ENCODE results near the gene CRYAA.

DNA sequence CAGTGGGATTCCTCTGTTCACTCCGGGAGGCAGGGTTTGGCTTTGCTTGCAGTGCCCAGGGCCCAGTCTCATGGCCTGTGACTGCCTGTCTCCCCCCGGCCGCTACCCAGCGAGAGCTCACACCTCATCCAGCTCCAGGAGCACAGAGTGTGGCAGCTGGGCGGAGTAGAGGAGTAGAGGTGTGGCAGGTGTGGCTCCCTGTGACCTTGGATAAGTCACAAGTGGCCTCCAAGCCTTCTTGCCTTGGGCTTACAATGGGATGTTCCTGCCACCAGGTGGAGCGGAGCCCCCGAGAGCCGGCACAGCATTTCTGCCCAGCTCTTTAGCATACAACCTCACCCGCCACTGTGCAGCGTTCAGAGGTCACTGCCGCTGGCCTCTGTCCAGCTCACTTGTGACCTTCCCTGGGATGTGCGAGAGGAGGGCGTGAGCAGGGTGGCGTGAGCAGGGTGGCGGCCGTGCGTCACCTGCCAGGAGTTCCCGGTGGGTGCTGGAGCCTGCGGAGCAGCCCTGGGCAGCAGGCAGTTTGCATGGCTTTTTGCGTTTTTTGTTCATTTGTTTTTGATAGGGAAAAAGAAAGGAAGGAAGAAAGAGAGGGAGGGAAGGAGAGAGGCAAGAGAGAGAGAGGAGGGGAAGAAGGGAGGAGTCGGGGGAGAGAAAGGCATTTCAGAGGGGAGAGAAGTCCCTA is 42.4 kb downstream of the CRYAA start:
- TF ChIP-seq, protein P1, sequence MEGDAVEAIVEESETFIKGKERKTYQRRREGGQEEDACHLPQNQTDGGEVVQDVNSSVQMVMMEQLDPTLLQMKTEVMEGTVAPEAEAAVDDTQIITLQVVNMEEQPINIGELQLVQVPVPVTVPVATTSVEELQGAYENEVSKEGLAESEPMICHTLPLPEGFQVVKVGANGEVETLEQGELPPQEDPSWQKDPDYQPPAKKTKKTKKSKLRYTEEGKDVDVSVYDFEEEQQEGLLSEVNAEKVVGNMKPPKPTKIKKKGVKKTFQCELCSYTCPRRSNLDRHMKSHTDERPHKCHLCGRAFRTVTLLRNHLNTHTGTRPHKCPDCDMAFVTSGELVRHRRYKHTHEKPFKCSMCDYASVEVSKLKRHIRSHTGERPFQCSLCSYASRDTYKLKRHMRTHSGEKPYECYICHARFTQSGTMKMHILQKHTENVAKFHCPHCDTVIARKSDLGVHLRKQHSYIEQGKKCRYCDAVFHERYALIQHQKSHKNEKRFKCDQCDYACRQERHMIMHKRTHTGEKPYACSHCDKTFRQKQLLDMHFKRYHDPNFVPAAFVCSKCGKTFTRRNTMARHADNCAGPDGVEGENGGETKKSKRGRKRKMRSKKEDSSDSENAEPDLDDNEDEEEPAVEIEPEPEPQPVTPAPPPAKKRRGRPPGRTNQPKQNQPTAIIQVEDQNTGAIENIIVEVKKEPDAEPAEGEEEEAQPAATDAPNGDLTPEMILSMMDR (IDR thresholded peaks at IDR 0.05) = peak in 5 of 6 experiments; percentile 12 to 41 (median 31)
- TF ChIP-seq POLR2A (IDR thresholded peaks at IDR 0.05) = no peak

Data from adrenal gland (tissue), 5 donors.